ENCODE data around the gene WDR86.

The WDR86 gene

DNA sequence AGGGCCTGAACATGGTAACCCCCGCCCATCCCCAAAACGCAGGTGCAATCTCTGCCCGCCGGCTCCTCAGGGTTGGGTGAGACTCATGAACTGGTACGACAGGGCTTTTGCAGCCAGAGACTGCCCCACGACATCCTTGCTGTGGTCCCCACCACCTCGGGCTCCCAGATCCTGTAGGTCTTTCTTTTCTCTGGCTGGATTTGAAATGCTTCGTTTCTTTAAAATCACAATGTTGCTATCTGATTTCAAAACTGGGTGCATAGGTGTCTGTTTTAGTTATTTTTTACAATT, 21.9 kb downstream of the WDR86 start:
- TF ChIP-seq, protein P1, sequence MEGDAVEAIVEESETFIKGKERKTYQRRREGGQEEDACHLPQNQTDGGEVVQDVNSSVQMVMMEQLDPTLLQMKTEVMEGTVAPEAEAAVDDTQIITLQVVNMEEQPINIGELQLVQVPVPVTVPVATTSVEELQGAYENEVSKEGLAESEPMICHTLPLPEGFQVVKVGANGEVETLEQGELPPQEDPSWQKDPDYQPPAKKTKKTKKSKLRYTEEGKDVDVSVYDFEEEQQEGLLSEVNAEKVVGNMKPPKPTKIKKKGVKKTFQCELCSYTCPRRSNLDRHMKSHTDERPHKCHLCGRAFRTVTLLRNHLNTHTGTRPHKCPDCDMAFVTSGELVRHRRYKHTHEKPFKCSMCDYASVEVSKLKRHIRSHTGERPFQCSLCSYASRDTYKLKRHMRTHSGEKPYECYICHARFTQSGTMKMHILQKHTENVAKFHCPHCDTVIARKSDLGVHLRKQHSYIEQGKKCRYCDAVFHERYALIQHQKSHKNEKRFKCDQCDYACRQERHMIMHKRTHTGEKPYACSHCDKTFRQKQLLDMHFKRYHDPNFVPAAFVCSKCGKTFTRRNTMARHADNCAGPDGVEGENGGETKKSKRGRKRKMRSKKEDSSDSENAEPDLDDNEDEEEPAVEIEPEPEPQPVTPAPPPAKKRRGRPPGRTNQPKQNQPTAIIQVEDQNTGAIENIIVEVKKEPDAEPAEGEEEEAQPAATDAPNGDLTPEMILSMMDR (IDR thresholded peaks at IDR 0.05; ENCODE audit: low read depth, low read length), result no peak
- no peak overlapping the region for H3K4me3 ChIP-seq (ENCODE audit: low read depth, low read length)
- H3K9me3 ChIP-seq (ENCODE audit: severe bottlenecking), result no peaks in the 10 kb centered on the region
- no peaks in the 10 kb centered on the region for H3K27me3 ChIP-seq (ENCODE audit: insufficient read depth, low read depth, severe bottlenecking)
- no peak overlapping the region for H3K27ac ChIP-seq
- no peaks in the 10 kb centered on the region for H3K36me3 ChIP-seq
- no peak for DNase-seq

DNA sequence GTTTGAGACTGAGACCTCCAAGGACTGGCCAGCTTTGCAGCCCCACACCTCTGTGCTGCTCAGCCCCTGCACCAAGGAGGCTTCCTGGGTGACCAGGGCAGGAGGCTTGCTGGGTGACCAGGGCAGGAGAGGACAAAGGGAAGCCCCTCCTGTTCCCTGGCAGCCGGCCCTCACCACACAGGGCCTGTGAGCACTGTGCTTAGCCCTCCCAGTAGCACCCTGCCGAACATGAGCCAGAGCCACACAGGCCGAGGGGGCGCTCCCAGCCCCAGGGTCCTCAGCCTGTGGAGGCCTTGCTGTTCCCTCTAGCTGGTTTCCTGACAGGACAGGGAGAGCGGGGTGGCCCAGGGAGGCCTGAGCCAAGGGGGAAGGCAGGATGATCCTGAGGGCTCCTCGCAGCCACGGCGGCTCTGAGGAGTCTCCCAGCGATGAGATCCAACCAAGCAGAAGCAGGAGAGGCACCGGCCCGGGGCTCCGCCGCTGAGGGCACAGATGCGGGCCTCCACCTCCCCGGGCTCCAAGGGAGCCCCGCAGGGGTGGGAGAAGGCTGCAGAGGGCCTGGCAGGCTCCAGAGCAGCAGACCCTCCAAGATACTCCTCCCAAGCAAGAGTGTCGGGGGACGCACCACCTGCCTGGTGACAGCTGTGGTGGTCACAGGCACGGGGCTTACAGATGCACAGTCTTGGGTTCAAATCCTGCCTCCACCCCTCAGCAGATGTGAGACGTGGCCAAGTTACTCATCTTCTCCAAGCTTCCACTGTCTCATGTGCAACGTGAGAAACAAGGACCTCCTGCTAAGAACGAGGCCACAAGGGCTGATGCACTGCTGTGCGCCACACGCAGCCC, 22.5 kb downstream of the WDR86 start:
- DNase-seq, result peak; percentile 3
- H3K4me3 ChIP-seq (ENCODE audit: low read depth, low read length), result no peak overlapping the region
- no peaks in the 10 kb centered on the region for H3K36me3 ChIP-seq
- H3K27ac ChIP-seq, result no peak overlapping the region
- H3K27me3 ChIP-seq (ENCODE audit: insufficient read depth, low read depth, severe bottlenecking), result peaks cover 2% of the 10 kb centered on the region
- H3K9me3 ChIP-seq (ENCODE audit: severe bottlenecking), result no peaks in the 10 kb centered on the region
- TF ChIP-seq, protein P1 (IDR thresholded peaks at IDR 0.05; ENCODE audit: low read depth, low read length), result no peak

DNA sequence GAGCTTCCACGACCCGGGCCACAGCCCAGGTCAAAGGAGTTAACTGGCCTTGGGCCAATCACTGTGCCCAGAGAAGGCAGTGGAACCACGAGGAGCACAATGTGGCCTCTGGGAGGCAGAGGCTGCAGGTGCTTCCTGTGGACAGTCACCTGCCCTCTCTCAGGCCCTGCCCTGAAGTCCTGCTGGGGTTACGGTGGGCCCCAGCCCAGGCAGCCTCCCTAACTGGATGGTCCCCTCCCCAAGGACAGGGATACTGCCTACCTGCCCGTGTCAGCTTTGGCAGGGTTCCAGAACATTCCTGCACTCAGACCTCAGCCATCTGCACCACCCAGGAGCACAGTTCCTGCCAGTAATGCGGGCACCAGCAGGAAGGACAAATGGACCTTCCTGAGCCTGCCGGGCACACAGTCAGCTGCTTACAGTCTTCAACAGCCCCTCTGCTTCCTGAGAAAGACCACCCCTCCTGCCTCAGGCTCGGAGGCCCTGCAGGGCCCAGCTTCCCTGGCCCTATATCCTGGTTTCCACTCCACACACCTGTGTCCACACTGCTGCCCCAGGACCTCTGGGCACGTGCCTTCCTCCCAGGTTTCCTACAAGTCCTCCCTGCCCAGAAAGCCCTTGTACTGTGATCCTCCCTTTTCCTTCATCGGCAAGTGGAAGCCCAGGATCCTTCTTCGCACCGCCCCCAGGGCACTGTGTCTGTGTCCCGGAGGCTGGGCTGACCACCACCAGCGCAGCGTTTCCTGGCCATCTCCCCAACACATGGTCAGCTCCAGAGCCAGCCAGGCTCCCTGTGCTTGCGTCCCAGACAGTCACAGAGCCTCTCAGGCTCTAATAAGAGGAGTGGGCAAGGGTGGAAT, 23.3 kb downstream of the WDR86 start:
- Histone ChIP-seq H3K27me3 (ENCODE audit: insufficient read depth, low read depth, severe bottlenecking) (peaks cover 11% of the 10 kb centered on the region), H3K36me3 (no peaks in the 10 kb centered on the region), H3K4me3 (ENCODE audit: low read depth, low read length) (no peak overlapping the region), H3K27ac (no peak overlapping the region), H3K9me3 (ENCODE audit: severe bottlenecking) (no peaks in the 10 kb centered on the region)
- peak; percentile 3 for DNase-seq
- TF ChIP-seq, protein P1 (IDR thresholded peaks at IDR 0.05; ENCODE audit: low read depth, low read length), result no peak

DNA sequence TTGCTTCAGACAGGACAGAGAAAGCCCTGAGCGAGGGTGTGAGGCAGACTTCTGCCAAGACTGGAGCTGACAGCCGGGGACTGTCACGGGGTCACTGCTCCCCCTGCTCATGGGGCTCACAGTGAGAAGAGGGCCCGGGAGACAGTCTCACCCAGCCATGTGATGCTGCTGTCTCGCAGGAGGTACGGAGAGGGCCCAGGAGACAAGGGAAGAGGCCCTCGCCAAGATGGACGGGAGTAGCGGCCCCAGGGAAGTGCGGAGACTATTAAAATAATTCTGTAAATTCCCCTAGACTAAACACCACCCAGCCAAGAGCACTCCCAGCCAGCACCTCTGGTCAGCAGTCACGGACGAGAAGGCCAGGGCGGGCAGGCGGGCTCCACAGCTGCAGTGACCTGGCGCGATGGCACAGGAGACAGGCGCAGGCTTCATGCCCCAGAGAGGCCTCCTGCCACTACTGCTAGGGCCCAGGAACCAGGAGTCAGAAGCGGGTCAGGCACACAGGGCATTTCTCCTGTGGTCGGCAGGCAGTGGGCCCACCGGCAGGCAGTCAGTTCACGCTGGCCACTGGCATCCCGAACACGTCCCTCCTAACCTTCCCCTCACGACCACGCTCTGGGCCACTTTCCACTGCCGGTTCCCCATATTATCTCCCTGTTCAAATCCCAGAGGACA, 24.1 kb downstream of the WDR86 start:
- TF ChIP-seq, protein P1 (IDR thresholded peaks at IDR 0.05; ENCODE audit: low read depth, low read length), result no peak
- Histone ChIP-seq H3K27ac (no peak overlapping the region), H3K27me3 (ENCODE audit: insufficient read depth, low read depth, severe bottlenecking) (peaks cover 16% of the 10 kb centered on the region), H3K4me3 (ENCODE audit: low read depth, low read length) (no peak overlapping the region), H3K9me3 (ENCODE audit: severe bottlenecking) (no peaks in the 10 kb centered on the region), H3K36me3 (no peaks in the 10 kb centered on the region)
- peak; percentile 2 for DNase-seq

DNA sequence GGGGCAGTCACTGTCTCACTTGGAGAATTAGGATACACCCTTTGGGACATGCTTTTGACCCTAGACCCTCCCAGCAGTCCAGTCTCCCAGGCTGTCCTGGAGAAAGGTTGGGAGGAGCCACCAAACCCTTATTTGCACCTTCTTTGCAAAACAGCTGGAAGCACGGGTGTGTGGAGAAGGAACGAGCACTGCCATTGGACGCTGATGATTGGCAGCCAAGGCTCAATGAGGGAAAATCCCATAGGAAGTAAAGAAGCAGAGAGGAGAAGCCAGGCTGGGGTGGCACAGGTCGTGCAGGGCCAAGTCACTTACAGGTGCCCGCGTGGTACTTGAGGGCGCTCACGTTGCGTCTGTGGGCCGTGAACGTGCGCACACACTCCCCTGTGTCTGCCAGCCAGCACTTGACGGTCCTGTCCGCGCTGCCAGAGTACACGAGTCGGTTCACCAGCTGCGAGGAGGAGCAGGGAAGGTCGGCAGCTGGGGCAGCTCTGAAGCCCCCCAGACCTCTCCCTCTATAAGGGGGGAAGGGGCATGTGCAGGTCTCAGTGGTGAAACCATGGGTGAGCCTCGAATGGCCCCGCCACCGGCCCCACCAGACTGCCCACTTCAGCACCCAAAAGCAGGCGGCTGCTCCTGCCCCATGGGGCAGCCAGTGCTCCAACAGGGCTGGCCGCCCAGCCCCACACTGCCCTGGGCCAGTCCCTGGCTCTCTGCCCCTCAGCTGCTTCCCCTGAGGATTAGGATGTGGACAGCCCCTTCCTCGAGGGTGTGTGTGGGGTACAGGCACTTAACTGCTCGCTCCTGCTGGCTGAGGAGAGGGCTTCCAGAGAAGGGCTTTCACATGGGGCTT, 24.8 kb downstream of the WDR86 start:
- H3K27ac ChIP-seq, result no peak overlapping the region
- DNase-seq, result peak; percentile 6
- H3K4me3 ChIP-seq (ENCODE audit: low read depth, low read length), result no peak overlapping the region
- TF ChIP-seq, protein P1 (IDR thresholded peaks at IDR 0.05; ENCODE audit: low read depth, low read length), result no peak
- H3K36me3 ChIP-seq, result no peaks in the 10 kb centered on the region
- peaks cover 16% of the 10 kb centered on the region for H3K27me3 ChIP-seq (ENCODE audit: insufficient read depth, low read depth, severe bottlenecking)
- no peaks in the 10 kb centered on the region for H3K9me3 ChIP-seq (ENCODE audit: severe bottlenecking)

Measured in WERI-Rb-1 (cell line).